Upper lobe of right lung (tissue), 1 donor: ENCODE results near the gene KRTAP3-2. TPM values are rescaled to one million over a fixed set of nuclear protein-coding genes. Genes with fewer than 3 reads are reported as not detected.

Source experiments
- ATAC-seq: fragments of 200-7000 bp; cut with Tn5 transposase; one replicate; pipeline ENCODE4 v1.9.1; 2020; ENCODE audit warnings: mild to moderate bottlenecking, moderate library complexity
- DNase-seq: peaks from one replicate; pipeline ENCODE4 v3.0.0-alpha.2; 2020
- H3K27ac ChIP-seq: fragments of 200-600 bp; one replicate; pipeline ENCODE4 v1.8.0; 2022
- H3K27me3 ChIP-seq: fragments of 200-600 bp; one replicate; pipeline ENCODE4 v1.8.0; 2022; ENCODE audit warnings: mild to moderate bottlenecking
- H3K36me3 ChIP-seq: fragments of 200-600 bp; one replicate; pipeline ENCODE4 v1.8.0; 2022
- H3K4me1 ChIP-seq: fragments of 200-600 bp; one replicate; pipeline ENCODE4 v1.8.0; 2022
- H3K4me3 ChIP-seq: fragments of 200-600 bp; one replicate; pipeline ENCODE4 v1.8.0; 2022; ENCODE audit warnings: mild to moderate bottlenecking
- H3K9me3 ChIP-seq: fragments of 200-600 bp; one replicate; pipeline ENCODE4 v1.8.0; 2022
- intact Hi-C: fragments of 100-400 bp; cut with DNase I; formaldehyde crosslinking; loops from one replicate; pipeline ENCODE4 v1.11.0; 2022
- total RNA-seq: library from RNA; stranded (reverse); fragmentation: NEBNext Ultra II Directional; extraction: Animal tissue kit (Norgen Biotek cat#: 25700); gene quantifications from one replicate; pipeline ENCODE4 v1.2.1, GENCODE V29; 2021
- TF ChIP-seq, protein P1 (sequence below): fragments of 200-600 bp; IDR thresholded peaks from one replicate; pipeline ENCODE4 v1.8.0; 2022; ENCODE audit warnings: antibody characterized with exemption
- donor health status: DM: no; HTN: yes; CAD: no; lungs with severe emphysema.

Gene KRTAP3-2
- total RNA-seq, 1 donor from 2014 or later: not detected

DNA sequence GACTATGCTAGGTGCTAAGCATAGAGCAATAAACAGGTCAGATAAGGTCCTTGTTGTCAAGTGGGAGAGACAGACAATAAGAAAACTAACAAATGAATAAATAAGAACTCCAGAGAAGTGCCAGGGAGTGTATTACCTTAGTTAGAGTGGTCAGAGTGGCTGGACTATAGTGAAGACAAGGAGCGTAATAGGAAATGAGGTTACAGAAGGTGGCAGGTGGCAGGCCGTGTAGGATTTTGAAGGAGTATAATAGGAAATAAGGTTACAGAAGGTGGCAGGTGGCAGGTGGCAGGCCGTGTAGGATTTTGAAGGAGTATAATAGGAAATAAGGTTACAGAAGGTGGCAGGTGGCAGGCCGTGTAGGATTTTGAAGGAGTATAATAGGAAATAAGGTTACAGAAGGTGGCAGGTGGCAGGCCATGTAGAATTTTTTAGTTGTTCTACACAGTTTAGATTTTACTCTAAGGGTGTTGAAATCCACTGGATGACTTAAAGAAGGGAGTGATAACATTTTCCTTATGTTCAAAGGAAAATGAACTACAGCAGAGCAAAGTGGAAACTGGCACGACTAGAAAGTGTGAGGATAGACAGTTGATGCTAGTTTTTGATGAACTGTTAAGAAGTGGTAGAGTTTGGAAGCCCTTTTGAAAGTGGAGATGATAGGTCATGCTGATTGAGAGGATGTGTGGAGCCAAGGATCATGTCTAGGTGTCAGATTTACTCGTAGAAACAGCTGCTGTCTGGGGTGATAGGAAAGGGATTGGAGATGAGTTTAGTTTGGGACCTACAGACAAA lies 12.8 kb upstream of the KRTAP3-2 start:
- Histone ChIP-seq H3K36me3 (no peaks in the 10 kb centered on the region), H3K9me3 (no peaks in the 10 kb centered on the region), H3K4me1 (no peaks in the 10 kb centered on the region), H3K27me3 (no peaks in the 10 kb centered on the region), H3K27ac (no peak overlapping the region), H3K4me3 (no peak overlapping the region)
- intact Hi-C loops: no loop called here
- no peak for DNase-seq
- ATAC-seq: no peak
- TF ChIP-seq, protein P1, sequence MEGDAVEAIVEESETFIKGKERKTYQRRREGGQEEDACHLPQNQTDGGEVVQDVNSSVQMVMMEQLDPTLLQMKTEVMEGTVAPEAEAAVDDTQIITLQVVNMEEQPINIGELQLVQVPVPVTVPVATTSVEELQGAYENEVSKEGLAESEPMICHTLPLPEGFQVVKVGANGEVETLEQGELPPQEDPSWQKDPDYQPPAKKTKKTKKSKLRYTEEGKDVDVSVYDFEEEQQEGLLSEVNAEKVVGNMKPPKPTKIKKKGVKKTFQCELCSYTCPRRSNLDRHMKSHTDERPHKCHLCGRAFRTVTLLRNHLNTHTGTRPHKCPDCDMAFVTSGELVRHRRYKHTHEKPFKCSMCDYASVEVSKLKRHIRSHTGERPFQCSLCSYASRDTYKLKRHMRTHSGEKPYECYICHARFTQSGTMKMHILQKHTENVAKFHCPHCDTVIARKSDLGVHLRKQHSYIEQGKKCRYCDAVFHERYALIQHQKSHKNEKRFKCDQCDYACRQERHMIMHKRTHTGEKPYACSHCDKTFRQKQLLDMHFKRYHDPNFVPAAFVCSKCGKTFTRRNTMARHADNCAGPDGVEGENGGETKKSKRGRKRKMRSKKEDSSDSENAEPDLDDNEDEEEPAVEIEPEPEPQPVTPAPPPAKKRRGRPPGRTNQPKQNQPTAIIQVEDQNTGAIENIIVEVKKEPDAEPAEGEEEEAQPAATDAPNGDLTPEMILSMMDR: no peak

DNA sequence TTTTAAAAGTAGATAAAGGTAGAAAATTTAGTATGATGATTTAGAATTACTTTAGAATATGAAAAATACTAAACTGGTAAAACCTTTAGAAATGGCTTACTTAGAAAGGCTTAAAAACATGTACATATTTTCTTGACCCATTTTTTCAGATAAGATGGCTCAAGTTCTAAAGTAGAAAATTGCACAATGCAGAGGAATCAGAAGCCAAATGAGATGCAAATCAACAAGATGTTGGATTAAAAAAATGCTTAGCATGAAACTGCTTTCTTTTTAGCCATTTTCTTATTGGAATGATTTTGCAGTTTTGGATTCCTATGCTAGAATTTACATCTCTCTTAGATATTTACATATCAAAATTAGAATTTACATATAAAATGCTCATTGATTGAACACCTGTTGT lies 10.7 kb upstream of the KRTAP3-2 start:
- Histone ChIP-seq H3K36me3 (no peaks in the 10 kb centered on the region), H3K4me3 (no peak overlapping the region), H3K27ac (no peak overlapping the region), H3K27me3 (no peaks in the 10 kb centered on the region), H3K4me1 (no peaks in the 10 kb centered on the region), H3K9me3 (no peaks in the 10 kb centered on the region)
- no peak for ATAC-seq
- intact Hi-C loops: no loop called here
- DNase-seq: no peak
- TF ChIP-seq, protein P1: no peak

DNA sequence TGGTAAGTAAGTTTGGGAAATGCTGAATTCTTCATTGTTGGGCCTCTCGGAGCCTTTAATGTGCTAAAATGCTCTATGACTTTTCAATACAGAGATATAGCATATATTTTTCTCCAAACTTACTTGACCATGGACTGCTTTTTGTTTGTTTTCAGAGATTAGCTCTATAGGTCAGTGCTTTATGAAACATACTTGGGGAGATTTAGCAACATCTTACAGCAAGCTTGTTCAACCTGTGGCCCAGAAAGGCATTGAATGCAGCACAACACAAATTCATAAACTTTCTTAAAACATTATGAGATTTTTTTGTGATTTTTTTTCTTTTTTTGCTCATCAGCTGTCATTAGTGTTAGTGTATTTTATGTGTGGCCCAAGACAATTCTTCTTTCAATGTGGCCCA lies 10.2 kb upstream of the KRTAP3-2 start:
- intact Hi-C loops: no loop called here
- no peak overlapping the region for H3K27ac ChIP-seq
- no peak overlapping the region for H3K4me3 ChIP-seq
- TF ChIP-seq, protein P1: no peak
- ATAC-seq: no peak
- DNase-seq: no peak
- H3K27me3 ChIP-seq: no peaks in the 10 kb centered on the region
- H3K36me3 ChIP-seq: no peaks in the 10 kb centered on the region
- H3K9me3 ChIP-seq: no peaks in the 10 kb centered on the region
- H3K4me1 ChIP-seq: no peaks in the 10 kb centered on the region

DNA sequence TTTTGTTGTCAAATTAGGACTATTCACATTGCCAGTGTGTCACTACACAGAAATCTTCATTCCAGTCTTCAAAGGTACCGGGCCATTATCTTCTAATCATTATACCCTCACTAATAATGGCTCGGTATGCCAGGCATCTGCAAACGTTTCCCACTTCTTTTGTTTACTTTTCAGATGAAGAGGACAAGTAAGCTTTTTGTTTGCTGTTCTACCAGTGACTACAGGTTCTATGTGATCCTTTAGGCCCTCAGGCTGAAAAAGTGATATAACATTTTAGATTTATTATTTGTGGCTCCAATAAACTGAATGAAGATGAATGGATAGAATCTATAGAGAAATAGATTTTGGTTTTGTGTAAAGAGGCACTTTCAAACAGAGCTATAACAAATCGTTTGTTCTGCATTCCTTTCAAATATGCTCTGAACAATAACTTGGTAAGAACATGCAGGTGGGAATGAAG lies 9.6 kb upstream of the KRTAP3-2 start:
- intact Hi-C loops: no loop called here
- Histone ChIP-seq H3K4me3 (no peak overlapping the region), H3K4me1 (no peaks in the 10 kb centered on the region), H3K27me3 (no peaks in the 10 kb centered on the region), H3K36me3 (no peaks in the 10 kb centered on the region), H3K27ac (no peak overlapping the region), H3K9me3 (no peaks in the 10 kb centered on the region)
- DNase-seq (no peak), ATAC-seq (peak; percentile 69)
- TF ChIP-seq, protein P1: no peak

DNA sequence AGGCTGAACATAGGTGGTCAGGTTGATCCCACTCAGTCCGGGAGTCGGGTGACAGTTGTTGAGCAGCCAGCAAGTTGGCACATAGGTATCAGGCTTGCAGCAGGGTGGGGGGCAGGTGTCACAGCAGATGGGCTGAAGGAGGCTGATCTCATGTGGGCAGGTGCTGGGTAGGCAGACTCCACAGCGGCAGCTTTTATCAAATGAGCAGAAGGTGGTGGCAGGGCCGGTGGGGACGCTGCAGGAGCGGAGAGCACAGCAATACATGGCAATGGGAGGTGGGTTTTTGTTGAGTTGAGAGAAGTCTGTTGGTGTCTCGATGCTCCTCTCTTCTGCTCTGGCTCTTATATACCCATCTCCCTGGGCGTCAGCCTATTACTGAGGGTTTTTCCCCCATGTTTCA lies 9.1 kb upstream of the KRTAP3-2 start, which contains the start of gene KRTAP3-1:
TSS of gene KRTAP3-1 (minus strand) at position 318 of the 400 bp plus-strand sequence. CDS start at position 264, 54 bp downstream.
- DNase-seq: peak; percentile 49
- TF ChIP-seq, protein P1: no peak
- Histone ChIP-seq H3K4me3 (no peak within 1 kb of the TSS), H3K36me3 (no peaks in the 10 kb centered on the region), H3K4me1 (no peaks in the 10 kb centered on the region), H3K27me3 (no peaks in the 10 kb centered on the region), H3K27ac (no peak within 1 kb of the TSS), H3K9me3 (no peaks in the 10 kb centered on the region)
- intact Hi-C loops: no loop called here
- ATAC-seq: no peak
